Measurements from ENCODE around the gene RAD18.

GRCh38 chr3:8982509-8982908 lies 19.2 kb upstream of the RAD18 start:
- TF ChIP-seq GATA2 (IDR thresholded peaks at IDR 0.05; ENCODE audit: low read depth, low read length) (no peak), GATA3 (IDR thresholded peaks at IDR 0.05; ENCODE audit: low read depth, low read length) (no peak)

All from SH-SY5Y (cell line).